ENCODE data around the gene CD9. TPM values are rescaled to one million over a fixed set of nuclear protein-coding genes. Genes with fewer than 3 reads are reported as not detected.

CD9 gene
- total RNA-seq, 4 donors from 2014 or later, result 464 to 1,007 (median 773) TPM

- Histone ChIP-seq H3K36me3 (peaks cover 3 to 57% (median 17%) of the 10 kb centered on the region in 3 donors), H3K4me3 (no peak overlapping the region), H3K9me3 (no peaks in the 10 kb centered on the region), H3K27ac (peak overlapping the region; percentile 91 to 98 (median 92)), H3K27me3 (no peaks in the 10 kb centered on the region), H3K4me1 (peaks cover 91 to 100% (median 99%) of the 10 kb centered on the region in 3 donors)
- TF ChIP-seq POLR2A (IDR thresholded peaks at IDR 0.05) (no peak), CTCF (IDR thresholded peaks at IDR 0.05) (no peak)
- 38% methylated on average over 5 to 7 of the region's 10 CpGs for WGBS, 2 donors
- no peak for DNase-seq
- intact Hi-C loops (cut with DNase I), result no loop called here
Measured at GRCh38 chr12:6224550-6224949, 24.4 kb downstream of the CD9 start.

GRCh38 chr12:6225630-6226001 is 25.4 kb downstream of the CD9 start:
- H3K9me3 ChIP-seq, result no peaks in the 10 kb centered on the region
- peaks cover 91 to 100% (median 97%) of the 10 kb centered on the region in 3 donors for H3K4me1 ChIP-seq
- TF ChIP-seq POLR2A (IDR thresholded peaks at IDR 0.05) (no peak), CTCF (IDR thresholded peaks at IDR 0.05) (no peak)
- intact Hi-C loops (cut with DNase I), result no loop called here
- no peak for DNase-seq
- peak overlapping the region in 2 of 4 donors; percentile 8 to 36 for H3K4me3 ChIP-seq
- no peaks in the 10 kb centered on the region for H3K27me3 ChIP-seq
- H3K36me3 ChIP-seq, result peaks cover 3 to 54% (median 17%) of the 10 kb centered on the region in 3 donors
- peak overlapping the region; percentile 91 to 98 (median 92) for H3K27ac ChIP-seq
- WGBS, 2 donors, result 0 to 25% methylated on average over 1 to 5 of the region's 5 CpGs

- Histone ChIP-seq H3K27me3 (no peaks in the 10 kb centered on the region), H3K9me3 (no peaks in the 10 kb centered on the region), H3K4me1 (peaks cover 90 to 100% (median 97%) of the 10 kb centered on the region in 3 donors), H3K36me3 (peaks cover 3 to 59% (median 17%) of the 10 kb centered on the region in 3 donors), H3K27ac (peak overlapping the region; percentile 91 to 98 (median 92)), H3K4me3 (peak overlapping the region in 3 of 4 donors; percentile 1 to 36 (median 8))
- WGBS, 2 donors, result 7 to 29% methylated on average over 12 of the region's 12 CpGs
- no peak for DNase-seq
- intact Hi-C loops (cut with DNase I), result no loop called here
- no peak for TF ChIP-seq CTCF (IDR thresholded peaks at IDR 0.05)
- no peak for TF ChIP-seq POLR2A (IDR thresholded peaks at IDR 0.05)
Measured at GRCh38 chr12:6226002-6226678, 25.9 kb downstream of the CD9 start.

- Histone ChIP-seq H3K27me3 (no peaks in the 10 kb centered on the region), H3K4me1 (peaks cover 95 to 100% (median 97%) of the 10 kb centered on the region in 3 donors), H3K36me3 (peaks cover 3 to 62% (median 17%) of the 10 kb centered on the region in 3 donors), H3K9me3 (no peaks in the 10 kb centered on the region), H3K27ac (peak overlapping the region; percentile 91 to 98 (median 92)), H3K4me3 (peak overlapping the region in 3 of 4 donors; percentile 1 to 36 (median 8))
- intact Hi-C loops (cut with DNase I), result no loop called here
- 27 to 40% methylated on average over 5 to 9 of the region's 10 CpGs for WGBS, 2 donors
- TF ChIP-seq POLR2A (IDR thresholded peaks at IDR 0.05) (peak in 3 of 4 donors; percentile 40 to 59 (median 45)), CTCF (IDR thresholded peaks at IDR 0.05) (no peak)
- no peak for DNase-seq
Measured at GRCh38 chr12:6226679-6227051, 26.5 kb downstream of the CD9 start.

- no peak for TF ChIP-seq CTCF (IDR thresholded peaks at IDR 0.05)
- TF ChIP-seq POLR2A (IDR thresholded peaks at IDR 0.05), result no peak
- no peak for DNase-seq
- Histone ChIP-seq H3K9me3 (no peaks in the 10 kb centered on the region), H3K4me1 (peaks cover 94 to 100% (median 97%) of the 10 kb centered on the region in 3 donors), H3K27ac (peak overlapping the region; percentile 91 to 98 (median 92)), H3K27me3 (no peaks in the 10 kb centered on the region), H3K4me3 (peak overlapping the region in 1 of 4 donors; percentile 41), H3K36me3 (peaks cover 3 to 69% (median 17%) of the 10 kb centered on the region in 3 donors)
- WGBS, 2 donors, result 29 to 34% methylated on average over 8 to 9 of the region's 9 CpGs
- intact Hi-C loops (cut with DNase I), result no loop called here
Measured at GRCh38 chr12:6228535-6229223, 28.5 kb downstream of the CD9 start.

Data from esophagus squamous epithelium (tissue), 5 donors.